Measurements from ENCODE around the gene ALPL.

ALPL gene

DNA sequence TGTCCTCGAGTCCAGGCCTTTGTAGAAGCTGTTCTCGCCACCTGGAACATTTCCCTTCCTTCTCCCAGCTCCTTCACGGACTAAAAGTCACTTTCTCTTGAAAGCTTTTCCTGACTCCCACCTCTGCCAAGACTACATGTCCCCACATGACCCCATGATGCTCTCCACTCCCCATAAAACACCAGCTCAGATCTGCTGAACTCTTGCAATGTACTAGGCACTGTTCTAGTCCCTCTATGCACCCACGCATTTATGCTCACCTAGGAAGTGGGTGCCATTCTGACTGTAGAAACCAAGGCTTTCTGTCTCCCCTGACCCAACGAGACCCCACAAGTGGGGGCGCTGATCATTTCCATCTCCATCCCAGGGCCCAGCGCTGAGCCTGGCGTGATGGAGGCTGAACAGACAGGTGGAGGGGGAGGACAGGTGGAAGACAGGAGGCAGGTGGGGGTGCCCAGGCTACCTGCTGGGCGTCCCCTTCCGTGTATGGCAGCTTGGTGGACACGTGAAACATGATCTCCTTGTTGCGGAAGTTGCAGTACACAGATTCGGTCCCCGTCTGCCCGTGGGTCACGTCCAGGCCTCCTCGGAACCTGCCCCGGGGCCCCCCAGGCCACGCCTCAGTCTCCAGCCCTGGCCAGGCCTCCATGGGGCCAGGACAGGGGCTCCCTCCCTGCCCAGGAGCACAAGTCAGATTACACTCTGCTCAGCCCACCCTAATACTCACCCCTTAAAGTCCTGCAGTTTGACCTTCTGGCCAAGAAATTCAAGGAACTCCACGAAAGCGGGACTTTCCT lies 102.0 kb downstream of the ALPL start:
- TF ChIP-seq, protein P1, sequence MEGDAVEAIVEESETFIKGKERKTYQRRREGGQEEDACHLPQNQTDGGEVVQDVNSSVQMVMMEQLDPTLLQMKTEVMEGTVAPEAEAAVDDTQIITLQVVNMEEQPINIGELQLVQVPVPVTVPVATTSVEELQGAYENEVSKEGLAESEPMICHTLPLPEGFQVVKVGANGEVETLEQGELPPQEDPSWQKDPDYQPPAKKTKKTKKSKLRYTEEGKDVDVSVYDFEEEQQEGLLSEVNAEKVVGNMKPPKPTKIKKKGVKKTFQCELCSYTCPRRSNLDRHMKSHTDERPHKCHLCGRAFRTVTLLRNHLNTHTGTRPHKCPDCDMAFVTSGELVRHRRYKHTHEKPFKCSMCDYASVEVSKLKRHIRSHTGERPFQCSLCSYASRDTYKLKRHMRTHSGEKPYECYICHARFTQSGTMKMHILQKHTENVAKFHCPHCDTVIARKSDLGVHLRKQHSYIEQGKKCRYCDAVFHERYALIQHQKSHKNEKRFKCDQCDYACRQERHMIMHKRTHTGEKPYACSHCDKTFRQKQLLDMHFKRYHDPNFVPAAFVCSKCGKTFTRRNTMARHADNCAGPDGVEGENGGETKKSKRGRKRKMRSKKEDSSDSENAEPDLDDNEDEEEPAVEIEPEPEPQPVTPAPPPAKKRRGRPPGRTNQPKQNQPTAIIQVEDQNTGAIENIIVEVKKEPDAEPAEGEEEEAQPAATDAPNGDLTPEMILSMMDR (IDR thresholded peaks at IDR 0.05; ENCODE audit: extremely low read depth, missing control alignments) = no peak
- no peak for DNase-seq (ENCODE audit: low spot score)

DNA sequence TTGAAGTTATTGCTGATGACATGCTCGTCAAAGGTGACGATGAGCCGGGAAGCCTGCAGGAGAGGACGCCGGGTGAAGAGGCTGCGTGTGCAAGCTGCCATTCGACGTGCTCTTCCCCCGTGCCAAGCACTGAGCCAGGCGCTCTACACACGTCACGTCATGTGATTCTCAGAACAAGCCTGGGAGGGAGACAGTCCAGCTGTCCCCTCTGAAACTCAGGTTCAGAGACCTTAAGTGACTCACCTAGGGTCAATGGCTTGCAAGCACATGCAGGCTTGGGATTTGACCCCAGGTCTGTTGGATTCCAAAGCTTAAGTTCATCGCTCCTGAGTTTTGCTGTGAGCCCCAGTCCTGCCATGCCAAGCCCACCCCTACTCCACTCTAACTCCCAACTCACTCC lies 102.8 kb downstream of the ALPL start:
- DNase-seq (ENCODE audit: low spot score) = no peak
- TF ChIP-seq, protein P1 (IDR thresholded peaks at IDR 0.05; ENCODE audit: extremely low read depth, missing control alignments) = no peak

DNA sequence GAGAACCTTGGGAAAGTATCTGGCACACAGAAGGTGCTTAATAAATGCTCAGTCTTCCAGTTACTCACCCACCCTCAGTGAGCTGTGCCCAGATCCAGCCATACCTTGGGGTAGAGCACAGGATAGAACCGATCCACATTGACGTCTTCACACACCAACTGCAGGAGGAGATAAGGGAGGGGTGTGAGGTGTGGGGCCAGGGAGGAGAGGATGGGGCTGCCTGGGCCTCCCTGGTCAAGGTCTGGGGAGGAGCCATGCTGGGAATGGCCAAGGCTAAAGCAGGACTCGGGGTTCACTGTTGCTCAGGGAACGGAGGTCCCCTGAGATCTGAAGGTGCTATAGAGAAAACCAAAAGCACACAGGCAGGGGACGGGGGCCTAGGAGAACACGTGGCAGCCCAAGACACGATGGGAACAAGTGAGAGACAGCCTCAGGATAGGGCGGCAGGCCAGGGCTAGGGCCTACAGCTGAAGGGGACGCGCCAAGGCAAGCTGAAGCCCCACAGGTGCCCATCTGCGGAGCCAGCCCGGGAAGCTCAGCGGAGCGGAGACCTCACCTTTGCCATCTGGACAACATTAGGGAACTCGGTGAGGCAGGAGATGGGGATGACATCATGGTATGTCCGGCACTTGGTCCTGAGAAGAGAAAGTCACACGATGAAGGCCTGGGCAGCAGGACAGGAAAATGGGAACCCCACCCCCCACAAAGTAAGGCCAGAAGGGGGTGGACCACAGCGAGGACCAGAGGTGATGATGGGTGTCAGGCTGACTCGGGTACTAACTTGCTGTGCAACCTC lies 104.0 kb downstream of the ALPL start:
- no peak for DNase-seq (ENCODE audit: low spot score)
- TF ChIP-seq, protein P1 (IDR thresholded peaks at IDR 0.05; ENCODE audit: extremely low read depth, missing control alignments) = no peak

DNA sequence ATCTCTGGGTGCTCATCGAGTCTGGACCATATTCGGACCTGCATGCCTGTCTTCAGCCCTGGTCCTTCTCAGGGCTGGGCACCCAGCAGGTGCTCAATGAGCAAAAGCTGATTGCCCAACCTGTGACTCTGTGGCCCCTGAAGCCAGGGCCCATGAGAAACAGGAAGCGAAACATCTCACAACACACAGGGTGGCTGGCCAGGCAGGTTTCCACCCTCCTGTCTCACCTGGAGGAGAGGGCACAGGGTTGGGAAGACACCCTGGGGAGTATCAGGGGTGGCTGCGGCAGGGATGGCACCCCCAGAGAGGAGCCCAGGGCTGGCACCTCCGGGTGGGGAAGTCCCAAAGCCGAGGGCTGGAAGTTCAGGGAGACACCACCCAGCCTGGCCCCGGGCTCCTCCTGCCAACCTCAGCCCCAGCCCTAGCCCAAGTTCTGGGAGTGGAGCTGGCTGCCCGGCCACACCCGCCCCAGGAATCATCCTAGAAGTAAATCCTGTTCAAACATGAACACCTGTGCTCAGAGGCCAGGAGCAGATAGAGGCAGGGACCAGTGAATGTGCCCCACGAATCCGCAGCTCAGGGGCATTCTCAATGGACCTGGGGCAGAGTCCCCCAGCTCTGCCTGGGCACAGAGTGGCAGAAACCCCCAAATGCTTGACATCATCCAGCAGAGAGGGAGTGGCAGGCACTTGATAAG lies 105.3 kb downstream of the ALPL start:
- DNase-seq (ENCODE audit: low spot score) = no peak
- TF ChIP-seq, protein P1 (IDR thresholded peaks at IDR 0.05; ENCODE audit: extremely low read depth, missing control alignments) = no peak

DNA sequence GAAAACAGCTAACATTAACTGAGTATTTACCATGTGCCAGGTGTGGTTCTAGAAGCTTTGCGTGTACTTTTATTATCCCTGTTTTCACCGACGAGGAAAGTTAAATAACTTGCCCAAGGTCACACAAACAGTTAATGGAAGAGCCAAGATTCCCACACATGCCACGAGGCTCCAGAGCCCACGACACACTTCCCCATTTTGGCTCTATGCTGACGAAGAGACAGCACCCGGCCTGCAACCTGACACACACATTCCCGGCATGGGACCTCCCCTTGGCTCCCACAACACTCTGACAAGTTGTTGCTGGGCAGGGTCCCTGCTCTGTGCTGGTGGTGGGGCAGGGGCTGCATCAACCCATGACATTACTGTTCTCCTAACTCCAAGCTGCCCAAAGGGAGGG lies 107.1 kb downstream of the ALPL start:
- DNase-seq (ENCODE audit: low spot score) = no peak
- TF ChIP-seq, protein P1 (IDR thresholded peaks at IDR 0.05; ENCODE audit: extremely low read depth, missing control alignments) = no peak

DNA sequence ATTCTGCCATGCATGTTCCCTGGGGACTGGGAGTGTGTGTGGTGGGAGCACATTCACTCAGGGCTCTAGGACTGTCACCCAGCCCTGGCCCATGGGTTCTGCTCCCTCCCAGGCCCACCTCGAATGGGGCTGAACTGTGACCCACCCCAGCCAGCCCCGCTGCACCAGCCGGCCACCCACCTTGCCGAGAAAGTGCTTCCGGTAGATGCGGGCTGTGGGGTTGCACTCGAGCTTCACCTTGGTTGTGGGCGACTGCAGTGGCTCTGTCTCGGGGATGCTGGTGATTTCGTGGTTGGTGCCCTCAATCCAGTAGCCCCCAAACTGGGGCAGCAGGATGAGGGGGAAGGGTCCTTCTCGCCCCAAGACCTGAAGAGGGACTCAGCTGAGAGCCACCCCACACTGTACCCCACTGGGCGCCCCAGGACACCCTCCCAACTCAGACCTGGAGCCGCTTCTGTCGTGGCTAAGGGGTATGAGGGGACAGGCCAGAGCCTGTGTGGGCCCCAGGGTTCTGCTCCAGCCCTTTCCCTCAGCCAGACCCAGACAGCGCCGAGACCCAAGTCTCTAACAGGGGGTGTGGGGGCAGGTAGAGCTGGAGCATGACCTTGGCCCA lies 108.0 kb downstream of the ALPL start:
- DNase-seq (ENCODE audit: low spot score) = no peak
- TF ChIP-seq, protein P1 (IDR thresholded peaks at IDR 0.05; ENCODE audit: extremely low read depth, missing control alignments) = no peak
